IPS-NIHi7 (cell line): ENCODE measurements around the gene KLK8.

Experiments used
- DNase-seq: peaks from one replicate; pipeline ENCODE4 v3.0.0; 2012; ENCODE audit warnings: mixed read lengths; ENCODE audit errors: extremely low spot score

The KLK8 gene

DNA sequence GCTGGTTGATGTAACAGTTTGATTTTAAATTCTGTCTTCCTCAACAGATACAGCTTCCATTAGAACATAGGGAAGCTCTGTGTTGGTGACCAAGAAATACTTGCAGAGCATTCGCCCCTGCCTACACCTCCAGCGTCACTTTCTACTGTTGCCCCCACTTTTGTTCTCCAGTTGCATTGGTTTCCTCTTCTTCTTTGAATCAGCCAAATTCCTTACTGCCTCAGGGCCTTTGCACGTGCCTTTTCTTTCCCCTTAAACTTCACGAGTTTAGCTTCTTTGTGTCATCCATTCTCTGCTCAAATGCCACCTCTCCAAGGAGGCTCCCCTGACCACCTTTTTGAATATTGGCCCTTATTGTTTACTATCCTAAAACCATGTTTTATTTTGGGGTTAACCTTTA is 54.3 kb downstream of the KLK8 start:
- no peak for DNase-seq
